NOMO-1 (cell line): ENCODE measurements around the gene UBXN10.

ENCODE experiments used
- DNase-seq, 2 experiments: peaks; one replicate each; lab custom pipeline; 2025; ENCODE audit not compliant: unreplicated experiment in 2 of 2; lab: John Stamatoyannopoulos, UW

UBXN10 gene

GRCh38 chr1:20233394-20233793 is 47.5 kb downstream of the UBXN10 start:
- peak in 1 of 2 experiments; percentile 37 for DNase-seq

GRCh38 chr1:20233866-20234265 is 48.0 kb downstream of the UBXN10 start:
- DNase-seq, result no peak

GRCh38 chr1:20234788-20235535 is 49.1 kb downstream of the UBXN10 start:
- DNase-seq, result no peak

- DNase-seq, result no peak
These were observed 51.8 kb downstream of the UBXN10 start for GRCh38 chr1:20237646-20238045.

GRCh38 chr1:20240012-20240411 is 54.1 kb downstream of the UBXN10 start:
- no peak for DNase-seq

GRCh38 chr1:20242890-20243479 is 57.1 kb downstream of the UBXN10 start:
- DNase-seq, result no peak
